ENCODE results near the gene CACNA1D.
A peak's percentile ranks its signal among the peaks of the same experiment; 100 is the strongest.
"Not testable (repeated sequence)": the region's sequence is repeated elsewhere in the genome, so short reads cannot be mapped to it uniquely, and the experiment has no call there.

Gene CACNA1D

GRCh38 chr3:53664812-53665211 is 170.4 kb downstream of the CACNA1D start:
- not testable (repeated sequence) for DNase-seq

DNA sequence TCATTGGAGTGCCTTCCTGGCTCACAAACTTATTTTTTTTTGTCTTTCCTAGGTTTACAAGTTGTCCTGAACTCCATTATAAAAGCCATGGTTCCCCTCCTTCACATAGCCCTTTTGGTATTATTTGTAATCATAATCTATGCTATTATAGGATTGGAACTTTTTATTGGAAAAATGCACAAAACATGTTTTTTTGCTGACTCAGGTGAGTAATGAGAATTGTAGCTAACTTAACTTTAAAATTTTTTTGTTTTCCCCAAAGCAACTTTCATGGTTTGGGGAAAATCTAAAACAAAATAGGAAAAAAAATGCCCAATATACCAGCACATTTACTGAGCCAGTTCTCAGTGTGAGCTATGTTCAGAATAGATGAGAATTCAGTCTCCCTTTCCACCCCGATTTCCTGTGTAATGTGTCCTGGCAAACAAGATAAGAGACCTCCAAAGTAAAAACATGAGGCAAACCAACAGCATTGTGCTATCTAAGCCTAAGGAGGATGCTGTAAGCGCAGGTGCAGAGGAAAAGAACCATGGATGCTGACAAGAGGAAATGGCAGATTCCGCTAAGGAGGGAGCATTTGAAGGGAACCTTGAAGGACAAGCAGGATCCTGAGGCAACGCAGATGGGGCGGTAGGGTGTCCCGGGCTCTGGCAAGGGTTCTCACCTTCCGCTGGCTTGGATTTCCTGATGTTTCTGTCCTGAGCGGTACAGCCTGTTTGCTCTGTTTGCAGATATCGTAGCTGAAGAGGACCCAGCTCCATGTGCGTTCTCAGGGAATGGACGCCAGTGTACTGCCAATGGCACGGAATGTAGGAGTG is 171.4 kb downstream of the CACNA1D start:
- no peak for DNase-seq

GRCh38 chr3:53668872-53669271 is 174.5 kb downstream of the CACNA1D start:
- no peak for DNase-seq

GRCh38 chr3:53670721-53671120 is 176.3 kb downstream of the CACNA1D start:
- no peak for DNase-seq

DNA sequence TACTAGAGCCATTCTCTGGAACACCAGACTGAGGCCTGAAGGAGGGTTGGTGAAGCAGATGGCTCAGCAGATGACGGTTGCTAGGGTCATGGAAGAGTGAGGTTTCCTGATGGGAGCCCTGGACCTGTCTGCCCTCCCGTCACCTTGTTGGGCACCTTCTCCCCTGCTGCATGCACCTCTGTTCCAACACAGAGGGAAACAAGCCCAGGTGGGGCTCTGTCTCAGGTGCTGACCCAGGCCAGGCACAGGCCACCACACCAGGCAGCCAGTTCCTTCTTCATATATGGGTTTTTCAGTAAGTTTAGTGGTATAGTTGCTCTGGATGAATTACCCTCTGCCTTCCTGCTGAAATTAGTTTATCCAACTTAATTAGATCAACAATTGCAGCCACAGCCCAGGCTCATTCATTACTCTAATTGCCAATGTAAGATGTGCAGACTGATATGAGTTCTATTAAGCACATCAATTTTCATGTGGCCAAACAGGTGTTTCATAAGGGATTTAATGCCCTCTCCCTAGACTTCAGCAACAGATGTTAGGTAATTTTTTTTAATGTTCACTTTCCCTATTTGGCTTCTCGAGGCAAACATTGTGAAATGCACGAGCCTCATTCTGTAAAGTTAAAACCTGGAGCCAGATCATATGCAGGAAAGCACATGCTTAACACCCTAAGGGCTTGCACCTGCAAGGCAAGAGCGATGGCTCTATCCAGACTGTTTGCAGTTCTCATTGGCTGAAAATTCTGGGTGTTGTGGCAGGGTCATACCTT is 177.0 kb downstream of the CACNA1D start:
- DNase-seq = no peak

- no peak for DNase-seq
Observed at GRCh38 chr3:53671961-53672299, 177.5 kb downstream of the CACNA1D start.

- peak; percentile 72 for DNase-seq
Observed at GRCh38 chr3:53672981-53673380, 178.6 kb downstream of the CACNA1D start.

GRCh38 chr3:53673722-53674350 is 179.4 kb downstream of the CACNA1D start:
- DNase-seq = no peak

DNA sequence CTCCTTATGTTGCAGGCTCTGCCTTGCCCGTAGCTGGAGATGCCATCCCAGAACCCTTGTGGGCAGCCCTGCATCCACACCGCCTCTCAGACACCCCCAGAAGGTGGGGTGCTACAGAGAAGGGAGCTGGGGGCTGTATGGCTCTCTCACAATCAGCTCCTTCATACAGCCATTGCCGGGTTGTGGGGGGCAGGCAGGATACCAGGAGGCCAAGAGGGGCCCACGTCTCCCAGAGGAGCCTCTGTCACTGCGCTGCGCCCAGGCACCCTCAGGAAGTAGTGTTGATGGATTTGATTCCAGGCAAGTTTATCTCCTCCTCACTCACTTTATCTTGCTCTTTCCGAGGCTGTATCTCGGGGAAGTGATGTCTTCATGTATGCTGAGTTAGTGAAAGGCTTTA is 180.2 kb downstream of the CACNA1D start:
- no peak for DNase-seq

GRCh38 chr3:53675022-53675697 is 180.7 kb downstream of the CACNA1D start:
- no peak for DNase-seq

DNA sequence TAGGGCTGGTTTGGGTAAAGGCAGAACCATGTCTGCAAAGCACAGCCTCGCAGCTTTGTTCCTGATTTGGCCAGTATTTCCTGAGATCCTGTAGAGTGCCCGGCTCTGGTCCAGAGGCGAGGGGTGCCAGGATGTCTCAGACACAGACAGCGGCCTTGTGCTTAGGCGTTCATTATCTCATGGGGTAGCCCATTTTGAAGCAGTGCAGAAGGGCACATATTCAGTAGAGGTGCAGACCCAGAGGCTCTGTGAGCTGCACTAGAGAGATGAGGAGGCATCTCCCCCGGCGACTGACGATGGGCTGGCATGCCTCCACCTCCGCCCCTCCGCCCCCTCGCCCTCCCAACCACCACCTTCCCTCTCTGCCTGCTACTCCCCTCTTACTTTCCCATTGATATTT is 181.5 kb downstream of the CACNA1D start:
- no peak for DNase-seq

GRCh38 chr3:53677413-53677812 is 183.0 kb downstream of the CACNA1D start:
- no peak for DNase-seq

GRCh38 chr3:53680028-53680427 is 185.6 kb downstream of the CACNA1D start:
- DNase-seq = peak; percentile 95

- no peak for DNase-seq
Observed at GRCh38 chr3:53682807-53683206, 188.4 kb downstream of the CACNA1D start.

GRCh38 chr3:53688066-53688465 is 193.7 kb downstream of the CACNA1D start:
- DNase-seq = no peak

DNA sequence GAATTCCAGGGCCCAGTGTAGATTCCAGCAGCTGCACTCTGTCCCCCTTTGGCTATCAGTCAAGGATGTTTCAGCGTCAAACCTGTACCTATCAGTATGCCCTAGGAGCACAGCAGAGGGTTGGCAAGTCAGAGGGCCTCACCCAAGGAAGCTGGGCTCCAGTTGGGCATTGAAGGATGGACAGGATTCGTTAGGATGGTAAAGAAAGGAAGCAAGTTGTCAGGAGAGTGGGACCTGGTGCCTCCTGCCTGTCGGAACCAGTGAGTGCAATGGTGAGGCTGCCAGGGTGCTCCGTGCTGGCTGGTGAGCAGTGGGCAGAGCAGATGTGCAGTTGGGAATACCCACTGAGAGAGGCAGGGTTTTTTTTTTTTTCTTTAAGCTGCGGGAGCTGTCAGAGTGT is 194.6 kb downstream of the CACNA1D start:
- DNase-seq = no peak

DNA sequence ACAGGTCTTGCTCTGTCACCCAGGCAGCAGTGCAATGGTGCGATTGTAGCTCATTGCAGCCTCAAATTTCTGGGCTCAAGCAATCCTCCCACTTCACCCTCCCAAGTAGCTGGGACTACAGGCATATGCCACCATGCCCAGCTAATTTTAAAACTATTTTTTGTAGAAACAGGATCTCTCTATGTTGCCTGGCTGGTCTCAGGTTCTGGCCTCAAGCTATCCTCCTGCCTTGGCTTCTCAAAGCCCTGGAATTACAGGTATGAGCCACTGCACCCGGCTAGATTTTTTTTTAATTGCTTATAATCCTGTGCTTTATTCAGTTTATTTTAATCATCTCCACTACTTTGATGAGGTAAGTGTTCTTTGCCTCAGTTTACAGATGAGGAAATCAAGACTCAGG is 195.3 kb downstream of the CACNA1D start:
- DNase-seq = no peak

DNA sequence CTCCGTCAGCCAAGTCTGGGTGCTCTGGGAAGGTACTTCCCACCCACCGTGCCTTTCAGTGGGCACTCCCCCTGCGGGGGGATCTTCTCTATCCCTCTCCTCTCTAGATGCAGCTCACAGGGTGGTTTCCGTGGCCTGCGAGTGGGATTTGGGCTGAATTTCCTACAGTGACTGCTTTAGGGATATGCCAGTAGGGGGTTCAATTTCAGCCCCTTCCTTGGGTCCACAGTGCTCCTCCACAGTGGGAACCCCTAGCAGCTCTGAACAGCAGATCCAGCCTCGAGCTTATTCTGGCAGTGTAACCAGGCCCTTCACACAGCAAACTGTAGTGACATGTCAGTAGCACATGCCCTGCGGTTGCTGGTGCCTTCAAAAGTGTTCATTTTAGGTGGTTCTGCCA is 196.1 kb downstream of the CACNA1D start:
- DNase-seq = no peak

DNA sequence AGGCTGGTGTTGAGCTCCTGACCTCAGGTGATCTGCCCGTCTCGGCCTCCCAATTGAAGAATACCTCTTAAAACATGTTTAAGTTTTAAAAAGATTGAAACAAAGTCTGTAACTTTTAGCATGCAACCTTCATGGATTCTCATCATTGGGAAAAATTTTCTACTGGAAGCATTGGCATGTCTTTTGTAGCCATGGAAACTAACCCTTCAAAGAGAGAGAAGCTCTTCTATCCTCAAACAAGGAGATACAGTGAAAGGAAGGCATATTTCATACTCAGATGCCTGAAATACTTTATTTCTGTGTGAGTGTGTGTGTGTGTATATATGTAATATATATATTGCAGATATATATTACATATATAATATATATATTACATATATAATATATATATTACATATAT is 196.9 kb downstream of the CACNA1D start:
- DNase-seq = no peak

DNA sequence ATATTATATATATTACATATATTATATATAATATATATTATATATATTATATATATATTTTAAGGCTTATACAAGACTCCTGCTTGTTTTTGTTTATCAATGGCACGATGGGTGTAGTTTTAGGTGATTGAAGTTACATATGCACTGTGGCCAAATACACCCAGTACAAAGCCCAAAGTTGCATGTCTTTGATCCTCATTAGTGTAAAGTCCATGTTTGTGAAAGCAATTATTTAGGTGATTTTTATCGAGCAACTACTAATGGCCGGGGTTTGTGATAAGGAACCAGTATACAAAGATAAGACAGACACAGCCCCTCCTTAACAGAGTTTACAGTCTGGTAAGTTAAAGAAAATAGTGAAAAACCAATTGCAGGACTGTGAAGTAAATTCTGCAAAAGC is 197.5 kb downstream of the CACNA1D start:
- no peak for DNase-seq

- no peak for DNase-seq
Observed at GRCh38 chr3:53693451-53693850, 199.0 kb downstream of the CACNA1D start.

- peak; percentile 7 for DNase-seq
Observed at GRCh38 chr3:53694046-53694445, 199.6 kb downstream of the CACNA1D start.

- DNase-seq = peak; percentile 2
Observed at GRCh38 chr3:53694666-53695323, 200.4 kb downstream of the CACNA1D start.
